SU-DHL-6 (cell line): Measurements from ENCODE around the gene CNOT8.

Source experiments
- CTCF ChIP-seq: fragments of 200-600 bp; sonication (generic); IDR thresholded peaks from one replicate; pipeline ENCODE4 v1.5.1; 2017; ENCODE audit warnings: antibody characterized with exemption, mild to moderate bottlenecking, low read length, moderate library complexity; ENCODE audit not compliant: insufficient read depth, poor library complexity, severe bottlenecking
- EZH2phosphoT487 ChIP-seq: fragments of 200-600 bp; sonication (generic), shearing (Covaris generic); conservative IDR thresholded peaks from 2 replicates; pipeline ENCODE4 v1.6.1; 2018; ENCODE audit warnings: mild to moderate bottlenecking, antibody characterized with exemption, low read length, moderate library complexity, mixed read lengths

- no peak for TF ChIP-seq CTCF
- TF ChIP-seq EZH2phosphoT487: no peak
Observed at GRCh38 chr5:154844809-154845208, 13.6 kb upstream of the CNOT8 start.
